ENCODE measurements around the gene RHBDD2. TPM values are rescaled to one million over a fixed set of nuclear protein-coding genes. Genes with fewer than 3 reads are reported as not detected.

RHBDD2 gene
- total RNA-seq, 3 donors from 2014 or later: 43.9 to 50.5 (median 47.3) TPM

GRCh38 chr7:75914169-75914654 is 35.4 kb downstream of the RHBDD2 start:
- peak in 1 of 3 donors; percentile 57 for DNase-seq
- intact Hi-C loops (cut with DNase I, micrococcal nuclease): no loop called here
- TF ChIP-seq CTCF (IDR thresholded peaks at IDR 0.05): no peak
- Histone ChIP-seq H3K9me3 (no peaks in the 10 kb centered on the region), H3K4me3 (peak overlapping the region; percentile 100), H3K36me3 (ENCODE audit: low read depth) (no peaks in the 10 kb centered on the region), H3K4me1 (ENCODE audit: low read depth) (peaks cover 10% of the 10 kb centered on the region)
- peak; percentile 24 for ATAC-seq

- Histone ChIP-seq H3K9me3 (no peaks in the 10 kb centered on the region), H3K4me3 (peak within 1 kb of the TSS; percentile 100), H3K36me3 (ENCODE audit: low read depth) (no peaks in the 10 kb centered on the region), H3K4me1 (ENCODE audit: low read depth) (peaks cover 10% of the 10 kb centered on the region)
- intact Hi-C loops (cut with DNase I, micrococcal nuclease): no loop called here
- DNase-seq (peak; percentile 96 to 99 (median 97)), ATAC-seq (peak; percentile 99)
- TF ChIP-seq CTCF (IDR thresholded peaks at IDR 0.05): peak; percentile 18
Observed at GRCh38 chr7:75914655-75915415, 36.0 kb downstream of the RHBDD2 start, which contains the start of gene POR. Gene POR, plus strand, starts transcription at chr7:75915155. Its CDS starts 38,847 bp downstream, at chr7:75954002.

- Histone ChIP-seq H3K4me3 (peak overlapping the region; percentile 100), H3K36me3 (ENCODE audit: low read depth) (no peaks in the 10 kb centered on the region), H3K4me1 (ENCODE audit: low read depth) (peaks cover 18% of the 10 kb centered on the region), H3K9me3 (no peaks in the 10 kb centered on the region)
- no peak for TF ChIP-seq CTCF (IDR thresholded peaks at IDR 0.05)
- peak; percentile 35 to 65 (median 50) for DNase-seq
- intact Hi-C loops (cut with DNase I, micrococcal nuclease): no loop called here
- peak; percentile 8 for ATAC-seq
Observed at GRCh38 chr7:75915416-75916156, 36.8 kb downstream of the RHBDD2 start.

- Histone ChIP-seq H3K4me3 (no peak overlapping the region), H3K36me3 (ENCODE audit: low read depth) (no peaks in the 10 kb centered on the region), H3K9me3 (no peaks in the 10 kb centered on the region), H3K4me1 (ENCODE audit: low read depth) (peaks cover 20% of the 10 kb centered on the region)
- no peak for ATAC-seq
- DNase-seq: no peak
- intact Hi-C loops (cut with DNase I, micrococcal nuclease): no loop called here
- TF ChIP-seq CTCF (IDR thresholded peaks at IDR 0.05): no peak
Observed at GRCh38 chr7:75916259-75916658, 37.4 kb downstream of the RHBDD2 start.

- Histone ChIP-seq H3K36me3 (ENCODE audit: low read depth) (no peaks in the 10 kb centered on the region), H3K9me3 (no peaks in the 10 kb centered on the region), H3K4me3 (no peak overlapping the region), H3K4me1 (ENCODE audit: low read depth) (peaks cover 20% of the 10 kb centered on the region)
- intact Hi-C loops (cut with DNase I, micrococcal nuclease): no loop called here
- no peak for TF ChIP-seq CTCF (IDR thresholded peaks at IDR 0.05)
- DNase-seq (no peak), ATAC-seq (no peak)
Observed at GRCh38 chr7:75916685-75917634, 38.1 kb downstream of the RHBDD2 start.

Data from mucosa of descending colon (tissue), 3 donors.